SK-N-MC (cell line): ENCODE data around the gene C20orf144.

Experiments
- EZH2 ChIP-seq: fragments of 200-600 bp; sonication (generic); IDR thresholded peaks from one replicate; pipeline ENCODE4 v1.6.1; 2017; ENCODE audit warnings: antibody characterized with exemption
- POLR2AphosphoS5 ChIP-seq: IDR thresholded peaks from 2 replicates; pipeline ENCODE4 v1.6.1; 2012; ENCODE audit warnings: mild to moderate bottlenecking, low read depth, low read length, borderline replicate concordance

- TF ChIP-seq POLR2AphosphoS5 (no peak), EZH2 (no peak)
Observed at GRCh38 chr20:33662172-33662571, at the start of gene C20orf144.
